22Rv1 (cell line): Measurements from ENCODE around the gene SLC11A1.
A peak's percentile ranks its signal among the peaks of the same experiment; 100 is the strongest.

Experiments
- H3K27ac ChIP-seq: fragments of 450-650 bp; 2 replicates; pipeline ENCODE4 v1.5.1; 2017
- ZFX ChIP-seq: fragments of 450-650 bp; IDR thresholded peaks from 2 replicates; pipeline ENCODE4 v1.6.1; 2017; ENCODE audit warnings: antibody characterized with exemption, borderline replicate concordance
- TF ChIP-seq, protein P1 (sequence below): fragments of 450-650 bp; IDR thresholded peaks from 2 replicates; pipeline ENCODE4 v1.5.1; 2017; ENCODE audit warnings: mild to moderate bottlenecking

The SLC11A1 gene

GRCh38 chr2:218393750-218394290 is 11.7 kb downstream of the SLC11A1 start:
- no peak for TF ChIP-seq ZFX
- TF ChIP-seq, protein P1, sequence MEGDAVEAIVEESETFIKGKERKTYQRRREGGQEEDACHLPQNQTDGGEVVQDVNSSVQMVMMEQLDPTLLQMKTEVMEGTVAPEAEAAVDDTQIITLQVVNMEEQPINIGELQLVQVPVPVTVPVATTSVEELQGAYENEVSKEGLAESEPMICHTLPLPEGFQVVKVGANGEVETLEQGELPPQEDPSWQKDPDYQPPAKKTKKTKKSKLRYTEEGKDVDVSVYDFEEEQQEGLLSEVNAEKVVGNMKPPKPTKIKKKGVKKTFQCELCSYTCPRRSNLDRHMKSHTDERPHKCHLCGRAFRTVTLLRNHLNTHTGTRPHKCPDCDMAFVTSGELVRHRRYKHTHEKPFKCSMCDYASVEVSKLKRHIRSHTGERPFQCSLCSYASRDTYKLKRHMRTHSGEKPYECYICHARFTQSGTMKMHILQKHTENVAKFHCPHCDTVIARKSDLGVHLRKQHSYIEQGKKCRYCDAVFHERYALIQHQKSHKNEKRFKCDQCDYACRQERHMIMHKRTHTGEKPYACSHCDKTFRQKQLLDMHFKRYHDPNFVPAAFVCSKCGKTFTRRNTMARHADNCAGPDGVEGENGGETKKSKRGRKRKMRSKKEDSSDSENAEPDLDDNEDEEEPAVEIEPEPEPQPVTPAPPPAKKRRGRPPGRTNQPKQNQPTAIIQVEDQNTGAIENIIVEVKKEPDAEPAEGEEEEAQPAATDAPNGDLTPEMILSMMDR = no peak
- 0 out of 2 replicates have a peak overlapping the region, but pooled peaks have one; percentile 18 for H3K27ac ChIP-seq

GRCh38 chr2:218394298-218395089 is 12.4 kb downstream of the SLC11A1 start:
- no peak for TF ChIP-seq ZFX
- TF ChIP-seq, protein P1 = no peak
- H3K27ac ChIP-seq = peak overlapping the region; percentile 100; the same call in 1 of the 2 replicates

GRCh38 chr2:218395090-218395444 is 13.0 kb downstream of the SLC11A1 start:
- TF ChIP-seq ZFX = no peak
- TF ChIP-seq, protein P1 = no peak
- peak overlapping the region; percentile 100 for H3K27ac ChIP-seq

GRCh38 chr2:218395456-218395825 is 13.4 kb downstream of the SLC11A1 start:
- peak overlapping the region; percentile 100 for H3K27ac ChIP-seq

DNA sequence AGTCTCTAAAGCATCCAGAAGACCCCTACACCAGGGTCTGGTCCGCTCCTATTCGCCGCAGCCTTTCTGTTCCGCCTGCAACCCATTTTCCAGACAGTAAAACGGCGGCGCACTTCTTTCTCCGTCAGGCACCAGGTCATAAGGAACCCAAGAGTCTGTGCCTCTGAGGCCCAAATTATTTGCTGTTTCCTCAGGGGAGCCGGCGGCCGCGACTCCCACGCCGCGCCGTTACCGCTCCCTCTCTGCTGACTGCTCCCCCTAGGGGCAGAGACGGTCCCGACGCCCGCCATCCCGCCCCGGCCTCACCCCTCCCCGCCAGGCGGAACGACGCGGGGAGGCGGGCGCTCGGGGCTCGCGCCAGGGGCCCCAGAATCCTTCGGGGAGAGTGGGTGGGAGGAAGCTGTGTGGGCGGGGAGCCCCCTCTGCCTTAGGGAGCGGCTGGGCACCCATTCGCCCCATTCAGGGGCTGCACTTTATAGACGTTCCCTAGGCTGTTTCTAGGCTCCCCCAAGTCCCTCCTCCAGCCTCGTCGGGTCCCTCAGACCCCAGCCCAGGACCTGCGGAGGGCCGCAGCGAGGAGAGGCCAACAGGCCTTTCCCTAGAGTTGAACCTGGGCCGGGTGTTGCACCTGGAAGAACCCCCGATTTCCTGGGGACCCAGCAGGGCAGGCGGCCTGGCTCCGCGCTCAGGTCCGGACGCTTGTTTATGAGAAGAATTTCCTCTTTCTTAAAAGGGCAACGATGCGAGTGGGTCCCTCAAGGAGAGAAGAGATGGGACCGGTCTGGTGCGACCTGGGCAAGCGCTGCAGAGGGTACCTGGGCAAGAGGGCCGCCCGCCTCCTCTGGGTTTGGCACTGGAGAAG is 14.0 kb downstream of the SLC11A1 start:
- TF ChIP-seq ZFX = no peak
- TF ChIP-seq, protein P1 = peak; percentile 93
- peak overlapping the region; percentile 100 for H3K27ac ChIP-seq

More at GRCh38 chr2:218395456-218395825, 13.4 kb downstream of the SLC11A1 start:
- TF ChIP-seq ZFX = no peak
- TF ChIP-seq, protein P1 = no peak

GRCh38 chr2:218396688-218397462 is 14.8 kb downstream of the SLC11A1 start:
- peak overlapping the region; percentile 100 for H3K27ac ChIP-seq
- no peak for TF ChIP-seq ZFX
- TF ChIP-seq, protein P1 = no peak
